GM21528 (cell line): ENCODE results near the gene CCSER1.
A peak's percentile ranks its signal among the peaks of the same experiment; 100 is the strongest.
"Not testable (repeated sequence)": the region's sequence is repeated elsewhere in the genome, so short reads cannot be mapped to it uniquely, and the experiment has no call there.

Source experiments
- ATAC-seq: cut with Tn5 transposase; IDR thresholded peaks from one replicate; pipeline ENCODE4 v1.9.1; 2021; ENCODE audit warnings: mild to moderate bottlenecking, moderate library complexity; ENCODE audit not compliant: unreplicated experiment, low FRiP score

CCSER1 gene

DNA sequence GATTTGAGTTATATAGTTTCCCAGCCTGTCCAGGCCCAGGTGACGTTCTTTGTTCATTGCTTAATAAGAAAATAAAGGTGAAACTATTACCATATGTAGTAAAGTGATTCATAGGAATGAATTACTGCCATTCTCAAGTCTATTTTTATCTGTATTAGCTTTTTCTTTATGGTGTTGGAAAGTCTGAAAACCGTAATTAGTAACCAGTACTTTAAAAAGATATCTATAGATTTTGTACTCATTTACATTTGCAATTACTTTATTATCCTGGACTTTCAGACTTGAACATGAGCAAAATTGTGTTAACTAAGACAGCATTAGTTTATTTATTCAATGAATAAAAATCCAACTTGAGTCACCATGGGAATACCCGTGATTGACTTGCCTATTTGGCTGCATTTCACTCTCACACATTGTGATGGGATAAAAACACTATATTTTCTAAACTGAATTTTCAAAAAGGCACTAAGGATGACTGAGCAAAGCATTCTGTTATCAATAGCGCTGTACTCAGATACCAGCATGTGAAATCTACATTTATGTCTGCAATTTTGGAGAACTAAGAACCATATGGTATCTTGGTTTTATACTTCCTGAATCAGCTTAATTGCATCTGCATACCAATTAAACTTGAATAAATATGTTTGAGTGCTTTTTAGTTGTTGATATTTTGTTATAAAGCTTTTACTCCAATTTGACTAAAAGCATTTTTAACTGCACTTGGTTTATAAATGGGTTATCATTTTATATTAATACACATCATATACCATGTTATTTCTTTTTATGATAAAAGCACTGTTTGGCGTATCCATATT, 154.6 kb downstream of the CCSER1 start:
- no peak for ATAC-seq

DNA sequence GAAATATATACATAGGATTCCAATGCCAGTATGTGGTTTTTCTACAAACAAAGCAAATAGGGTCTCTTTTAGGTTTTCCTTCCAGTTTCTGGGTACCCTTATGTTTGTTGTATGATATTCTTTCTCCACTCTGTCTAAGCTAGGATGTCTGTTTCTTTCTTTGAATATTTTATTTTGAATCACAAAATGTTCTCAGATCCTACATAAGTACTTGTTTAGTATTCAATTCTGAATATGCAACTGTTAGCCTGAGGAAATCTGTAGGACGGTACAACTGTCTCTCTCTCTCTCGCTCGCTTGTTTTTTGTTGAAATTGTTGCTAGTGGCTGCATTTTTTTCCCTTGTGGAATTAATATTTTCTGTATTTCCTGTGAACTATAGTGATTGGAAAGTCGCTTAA, 163.2 kb downstream of the CCSER1 start:
- no peak for ATAC-seq

DNA sequence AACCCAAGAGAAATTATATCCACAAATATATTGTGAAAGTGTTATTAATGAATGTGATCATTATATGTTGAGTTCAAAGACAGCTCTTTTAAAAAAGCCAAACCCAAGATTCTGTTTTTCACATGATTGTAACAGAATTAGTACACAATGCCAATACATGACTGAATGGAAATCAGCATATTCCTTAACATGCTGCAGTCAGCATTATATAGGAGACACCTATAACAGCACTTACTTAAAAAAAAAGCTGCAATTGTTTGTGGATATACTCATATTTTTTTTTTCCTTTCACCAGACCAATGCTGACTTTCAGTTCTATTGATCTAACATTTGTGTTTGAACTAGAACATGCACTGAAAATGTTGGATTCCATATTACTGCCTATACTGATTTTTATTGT, 165.2 kb downstream of the CCSER1 start:
- no peak for ATAC-seq

DNA sequence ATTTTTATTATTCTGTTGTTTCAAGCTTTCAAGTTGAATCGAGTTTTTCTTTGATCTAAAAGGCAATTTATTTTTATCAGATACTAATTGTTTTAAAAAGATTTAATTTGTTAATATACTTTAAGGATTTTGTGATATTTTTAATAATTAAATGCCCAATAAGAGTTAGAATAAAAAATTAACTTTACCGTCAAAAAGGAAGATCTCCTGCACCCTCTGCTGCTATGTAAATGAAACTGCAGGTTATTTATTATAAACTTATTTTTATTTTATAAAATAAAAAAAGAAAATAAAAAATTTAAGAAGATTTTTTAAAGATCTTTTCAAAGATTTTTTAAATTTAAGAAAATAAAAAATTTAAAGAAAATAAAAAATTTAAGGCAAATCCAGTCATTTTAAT, 166.1 kb downstream of the CCSER1 start:
- no peak for ATAC-seq

DNA sequence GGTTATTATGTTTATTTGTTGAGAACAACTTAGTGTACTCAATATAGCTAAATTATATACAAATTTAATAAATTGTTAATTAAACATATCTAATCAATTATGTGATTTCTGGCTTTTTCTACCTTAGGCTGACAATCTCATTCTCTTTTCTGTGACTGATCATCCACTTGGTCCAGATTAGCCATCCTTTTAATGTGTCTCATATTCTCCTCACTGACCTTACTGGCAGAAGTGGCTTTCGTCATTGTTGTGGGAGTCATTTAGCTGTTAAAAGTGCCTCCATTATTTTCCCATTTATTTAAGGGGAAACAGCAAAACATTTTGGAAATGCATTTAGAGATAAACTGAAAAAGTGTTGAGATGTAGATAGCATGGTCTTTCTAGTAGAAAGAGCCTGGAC, 172.2 kb downstream of the CCSER1 start:
- ATAC-seq, result no peak

DNA sequence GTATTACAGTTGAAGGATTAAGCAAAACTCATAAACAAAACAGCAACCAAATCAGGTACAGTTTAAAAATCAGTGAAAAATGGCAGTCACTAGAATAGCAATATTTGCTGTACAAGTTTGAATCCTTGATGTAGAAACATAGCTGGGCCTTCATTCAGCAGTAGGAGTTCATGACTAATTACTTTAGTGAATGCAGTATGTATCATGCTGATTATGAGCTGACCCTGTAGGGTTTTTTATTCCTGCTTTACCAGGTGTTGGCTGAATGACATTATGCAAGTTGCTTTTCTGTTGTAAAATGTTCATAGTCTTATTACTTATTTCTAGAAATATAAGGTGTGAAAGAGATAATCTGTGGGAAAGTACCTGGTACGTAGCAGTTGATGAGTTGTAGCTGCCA, 179.6 kb downstream of the CCSER1 start:
- no peak for ATAC-seq

DNA sequence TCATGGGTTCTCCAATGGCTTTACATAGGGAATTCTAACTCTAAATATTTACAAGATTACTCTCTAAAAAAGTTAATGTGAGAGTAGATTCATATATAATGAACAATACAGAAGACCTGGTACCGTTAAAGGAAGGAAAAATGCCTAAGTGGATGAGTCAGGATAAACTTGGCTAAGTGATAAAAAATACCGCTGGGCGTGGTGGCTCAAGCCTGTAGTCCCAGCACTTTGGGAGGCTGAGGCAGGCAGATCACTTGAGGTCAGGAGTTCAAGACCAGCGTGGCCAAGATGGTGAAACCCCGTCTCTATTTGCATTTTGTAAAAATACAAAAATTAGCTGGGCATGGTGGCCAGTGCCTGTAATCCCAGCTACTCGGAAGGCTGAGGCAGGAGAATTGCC, 189.9 kb downstream of the CCSER1 start:
- ATAC-seq, result not testable (repeated sequence)

DNA sequence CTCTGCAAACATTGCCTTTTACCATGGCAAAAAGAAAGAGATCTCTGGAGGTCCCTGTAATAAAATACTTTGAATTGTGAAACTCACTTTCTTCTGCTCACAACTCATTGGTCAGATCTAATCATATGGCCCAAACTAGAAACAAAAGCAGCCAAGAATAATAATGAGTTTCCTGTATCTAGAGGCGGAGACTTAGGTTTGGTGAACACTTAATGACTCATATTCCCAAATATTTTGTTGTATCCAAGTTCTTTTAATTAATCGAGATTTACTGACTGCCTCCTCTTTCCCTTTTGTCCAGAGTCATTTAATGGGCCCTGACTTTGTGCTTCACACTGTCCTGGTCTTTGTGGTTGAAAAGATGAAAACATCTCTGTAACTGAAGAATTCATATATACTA, 190.6 kb downstream of the CCSER1 start:
- ATAC-seq, result no peak

DNA sequence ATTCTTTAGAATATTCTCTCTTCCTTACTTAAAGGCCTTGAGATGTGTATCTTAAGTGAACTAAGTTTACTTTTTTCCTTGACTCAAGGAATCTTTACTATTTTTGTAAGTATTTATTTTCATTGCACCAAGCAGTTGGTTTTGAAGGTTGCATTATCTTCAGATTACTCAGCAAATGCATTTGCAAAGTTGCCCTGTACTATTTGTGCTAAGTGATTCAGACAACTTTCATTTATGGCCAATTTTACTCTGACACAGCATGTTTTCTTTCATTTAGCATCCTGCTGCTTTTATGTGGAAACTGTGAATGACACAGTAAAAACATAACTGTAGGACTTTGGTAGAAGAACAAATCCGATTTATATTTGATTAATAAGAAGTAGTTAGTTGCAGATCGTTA, 191.0 kb downstream of the CCSER1 start:
- no peak for ATAC-seq

DNA sequence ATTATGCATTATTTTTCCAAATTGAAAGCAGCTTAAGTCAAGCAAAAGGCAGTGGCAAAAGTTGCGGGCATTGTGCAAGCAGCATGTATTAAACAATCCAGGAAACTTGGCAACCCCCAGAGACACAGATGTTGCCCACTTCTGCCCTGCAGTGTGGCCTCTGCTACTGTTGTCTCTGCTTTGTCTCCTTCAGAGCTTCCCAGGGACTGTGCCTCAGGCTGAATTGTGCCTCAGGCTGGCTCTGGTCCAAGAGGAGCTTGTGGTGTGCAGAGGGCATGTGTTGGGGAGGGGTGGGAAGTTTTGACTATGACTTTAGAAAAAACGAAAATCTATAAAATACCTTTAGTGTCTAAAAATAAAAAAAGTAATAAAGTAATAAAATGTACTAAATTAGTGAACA, 201.4 kb downstream of the CCSER1 start:
- ATAC-seq, result no peak

DNA sequence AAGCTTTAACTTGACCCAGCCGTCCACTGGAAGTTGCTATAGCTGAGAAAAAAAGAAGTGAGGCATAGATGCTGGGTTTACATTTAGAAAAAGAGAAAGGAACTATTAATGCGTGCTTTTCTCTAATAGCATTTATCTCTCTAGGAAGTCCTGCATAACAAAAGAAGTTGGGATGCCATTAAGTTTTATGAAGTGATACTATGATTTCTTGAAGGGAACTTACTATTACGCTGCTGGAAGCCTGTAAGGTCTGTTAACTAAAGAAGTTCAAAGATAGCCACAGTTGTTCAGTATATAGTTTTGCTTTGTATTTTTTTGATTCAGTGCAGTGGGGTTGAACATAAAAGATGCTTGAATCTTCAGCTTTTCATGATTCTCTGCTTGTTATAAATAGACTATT, 203.4 kb downstream of the CCSER1 start:
- ATAC-seq, result no peak

DNA sequence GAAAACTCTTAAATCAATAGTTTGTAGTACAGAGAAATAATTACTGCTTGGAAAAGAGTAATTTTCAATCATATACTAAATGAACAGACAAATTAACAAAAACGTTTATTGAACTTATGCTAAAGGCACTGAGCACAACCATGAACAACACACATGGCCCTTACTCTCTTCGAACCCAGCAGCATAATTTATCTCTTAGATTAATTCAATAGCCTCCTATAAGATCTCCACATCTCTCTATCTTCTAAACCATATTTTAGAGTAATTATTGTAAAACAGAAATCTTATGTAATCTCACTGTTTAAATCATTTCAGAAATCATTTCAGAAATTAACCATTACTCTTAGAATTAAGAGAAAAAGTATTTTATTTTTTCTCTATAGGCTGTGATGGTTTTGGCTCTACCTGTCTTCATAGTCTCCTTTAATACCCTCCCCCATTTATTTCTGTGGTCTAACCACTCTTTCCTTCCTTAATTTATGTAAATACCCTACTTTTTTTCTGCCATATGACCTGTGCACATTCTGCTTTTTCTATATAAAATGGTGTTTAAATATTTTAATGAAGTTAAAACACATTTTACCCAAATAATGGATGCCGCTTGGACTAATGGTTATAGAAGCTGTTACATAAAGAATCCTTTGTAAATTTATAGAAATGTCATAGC, 218.5 kb downstream of the CCSER1 start:
- no peak for ATAC-seq

DNA sequence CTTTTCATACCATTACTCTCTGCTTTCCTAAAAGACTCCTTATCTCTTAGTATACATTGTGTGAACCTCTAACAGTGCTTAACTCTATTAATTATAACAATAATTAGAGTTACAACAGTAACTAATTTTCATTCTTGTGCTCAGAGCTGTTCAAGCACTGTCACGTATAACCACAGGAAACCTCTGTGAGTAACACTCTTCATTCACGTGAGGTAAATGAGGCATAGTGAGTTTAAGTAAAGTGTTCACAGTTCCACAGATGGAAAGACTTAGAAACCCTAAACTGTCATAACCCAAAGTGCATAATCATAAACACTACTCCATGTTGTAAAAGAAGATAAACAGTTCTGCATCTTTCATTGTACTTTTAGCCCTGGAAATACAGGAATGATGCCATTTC, 222.4 kb downstream of the CCSER1 start:
- ATAC-seq, result no peak

DNA sequence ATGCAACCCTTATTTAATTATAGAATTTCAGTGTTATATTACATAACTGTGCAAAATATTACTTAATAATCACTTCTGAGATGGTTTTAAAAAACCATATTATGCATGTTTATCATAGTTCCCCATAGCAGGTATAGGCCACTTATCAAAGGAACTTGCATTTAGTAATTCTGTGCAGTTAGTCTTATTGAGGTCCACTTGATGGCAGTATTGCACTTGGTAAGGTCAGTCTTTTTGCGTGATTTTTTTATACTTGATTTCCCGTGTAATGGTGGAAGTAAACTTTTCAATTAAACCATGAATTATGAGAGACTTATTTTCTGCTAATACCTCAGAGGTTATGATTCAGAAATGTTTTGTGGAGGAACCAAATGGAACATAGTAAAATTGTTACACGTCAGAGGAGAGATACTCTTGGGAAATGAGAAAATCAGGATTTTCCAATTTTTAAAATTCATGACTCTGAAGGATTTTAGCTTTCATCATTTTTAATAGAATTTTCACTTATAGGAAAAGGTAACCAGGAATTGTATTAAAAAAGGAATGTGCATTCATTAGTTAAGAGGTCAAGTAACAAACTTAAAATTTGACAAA, 230.0 kb downstream of the CCSER1 start:
- ATAC-seq, result no peak

DNA sequence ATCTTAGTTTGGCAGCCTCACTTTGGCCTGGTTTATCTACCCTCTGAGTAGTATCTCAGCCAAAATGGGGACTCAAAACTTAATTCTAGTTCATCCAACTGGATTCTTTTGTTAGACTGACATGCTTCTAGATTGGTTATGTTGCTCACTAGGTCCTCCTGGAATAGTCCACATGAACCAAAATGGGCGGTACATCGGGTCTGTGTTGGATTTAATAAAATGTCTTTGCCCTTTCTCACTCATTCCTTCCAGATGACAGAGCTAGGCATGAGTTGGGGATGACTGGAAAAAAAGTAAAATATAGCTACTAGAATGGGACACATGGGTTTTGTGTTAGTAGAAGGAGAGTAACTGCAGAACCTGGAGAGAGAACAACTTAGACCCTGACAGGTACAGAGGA, 247.9 kb downstream of the CCSER1 start:
- ATAC-seq, result no peak

DNA sequence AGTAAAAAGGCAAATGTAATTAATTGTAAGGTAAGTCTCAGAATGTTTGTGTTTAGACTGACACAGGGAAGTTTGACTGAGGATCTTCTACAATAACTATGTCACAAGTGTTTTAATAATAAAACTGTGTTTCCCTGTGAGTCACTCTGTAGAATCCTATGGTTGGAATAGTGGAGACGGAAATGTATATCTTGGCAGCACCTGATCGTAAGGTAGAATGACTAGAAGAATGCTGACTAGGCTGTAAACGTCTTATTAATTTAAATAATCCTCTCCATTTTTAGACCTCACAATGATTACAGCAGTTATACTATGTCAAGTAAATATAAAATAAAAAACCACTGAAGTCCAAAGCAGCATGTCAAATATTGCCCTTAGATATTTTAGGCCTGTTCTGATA, 266.0 kb downstream of the CCSER1 start:
- no peak for ATAC-seq

DNA sequence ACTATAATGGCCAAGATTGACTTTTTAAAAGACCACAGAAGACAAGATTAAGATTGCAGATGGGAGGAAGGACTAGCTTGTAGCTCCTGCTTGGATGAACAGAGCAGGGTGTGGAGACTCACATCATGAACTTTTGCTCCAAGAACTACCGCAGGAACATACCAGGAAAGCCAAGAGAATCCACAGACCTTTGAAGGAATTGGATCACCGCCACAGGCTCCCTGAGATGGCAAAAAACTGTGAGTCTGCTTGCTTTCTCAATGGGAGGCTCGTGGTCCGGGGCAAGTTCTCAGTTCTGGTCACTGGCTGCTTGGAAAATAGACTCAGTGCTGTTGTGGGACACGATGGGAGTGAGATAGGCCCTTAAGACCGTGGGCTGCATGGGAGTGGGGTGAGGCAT, 276.6 kb downstream of the CCSER1 start:
- no peak for ATAC-seq

DNA sequence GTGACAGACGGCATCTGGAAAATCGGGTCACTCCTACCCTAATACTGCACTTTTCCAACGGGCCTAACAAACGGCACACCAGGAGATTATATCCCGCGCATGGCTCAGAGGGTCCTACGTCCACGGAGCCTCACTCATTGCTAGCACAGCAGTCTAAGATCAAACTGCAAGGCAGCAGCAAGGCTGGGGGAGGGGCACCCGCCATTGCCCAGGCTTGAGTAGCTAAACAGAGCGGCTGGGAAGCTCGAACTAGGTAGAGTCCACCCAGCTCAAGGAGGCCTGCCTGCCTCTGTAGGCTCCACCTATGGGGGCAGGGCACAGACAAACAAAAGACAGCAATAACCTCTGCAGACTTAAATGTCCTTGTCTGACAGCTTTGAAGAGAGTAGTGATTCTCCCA, 280.7 kb downstream of the CCSER1 start:
- not testable (repeated sequence) for ATAC-seq

DNA sequence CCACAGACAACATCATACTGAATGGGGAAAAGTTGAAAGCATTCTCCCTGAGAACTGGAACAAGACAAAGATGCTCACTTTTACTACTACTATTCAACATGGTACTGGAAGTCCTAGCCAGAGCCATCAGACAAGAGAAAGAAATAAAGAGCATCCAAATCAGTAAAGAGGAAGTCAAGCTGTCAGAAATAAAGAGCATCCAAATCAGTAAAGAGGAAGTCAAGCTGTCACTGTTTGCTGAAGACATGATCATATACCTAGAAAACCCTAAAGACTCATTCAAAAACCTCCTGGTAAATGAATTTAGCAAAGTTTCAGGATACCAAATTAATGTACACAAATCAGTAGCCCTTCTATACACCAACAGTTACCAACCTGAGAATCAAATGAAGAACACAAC, 285.6 kb downstream of the CCSER1 start:
- not testable (repeated sequence) for ATAC-seq

DNA sequence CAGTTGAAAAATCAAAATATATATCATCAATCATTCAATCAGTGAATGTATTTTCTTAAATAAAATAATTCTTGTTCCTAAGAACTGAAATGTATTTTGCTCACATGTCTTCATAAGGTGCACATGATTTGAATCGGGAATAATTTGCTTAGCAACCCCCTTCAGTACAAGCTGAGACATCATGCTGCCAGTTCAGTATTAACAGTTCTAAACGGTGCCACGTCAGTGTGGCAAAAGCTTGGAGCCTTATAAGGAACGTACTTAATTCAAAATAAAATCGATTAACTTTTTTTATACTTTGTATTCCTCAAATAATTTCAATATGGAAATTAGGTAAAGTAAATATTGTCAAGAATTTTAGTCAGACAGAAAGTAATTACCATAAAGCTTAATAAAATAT, 287.9 kb downstream of the CCSER1 start:
- no peak for ATAC-seq

DNA sequence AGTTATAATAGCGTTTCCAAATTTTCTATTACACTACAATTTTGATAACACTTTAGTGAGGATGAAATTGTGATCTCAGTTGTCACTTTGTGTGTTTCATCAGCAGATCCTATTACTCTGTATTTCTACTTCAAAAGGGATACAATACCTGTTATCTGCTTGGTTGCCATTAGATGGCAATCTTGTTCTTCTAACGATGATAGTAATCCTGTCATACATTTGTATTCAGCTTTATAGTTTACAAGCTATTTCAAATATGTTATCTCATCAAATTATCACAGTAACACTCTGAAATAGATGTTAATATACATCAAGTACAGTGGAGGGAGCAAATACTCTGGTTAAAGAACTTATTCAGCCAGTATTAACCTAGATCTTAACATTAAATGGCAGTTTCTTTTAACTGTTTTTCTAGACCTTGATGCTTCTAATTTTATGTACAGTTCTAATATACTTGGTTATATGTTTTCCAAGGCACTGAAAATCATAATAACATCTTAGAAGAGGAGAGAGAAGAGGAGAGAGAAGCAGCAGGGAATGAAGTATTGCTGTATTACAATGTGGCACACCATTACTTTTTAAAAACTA, 292.0 kb downstream of the CCSER1 start:
- peak; percentile 95 for ATAC-seq
